ENCODE results near the gene MYL6B. TPM values are rescaled to one million over a fixed set of nuclear protein-coding genes. Genes with fewer than 3 reads are reported as not detected.

The MYL6B gene
- 72.9 to 93.3 TPM (median 80.4 TPM) in 5 replicates for total RNA-seq (2022; extraction: Qiagen RNA extraction; ENCODE audit: low read depth)

GRCh38 chr12:56152132-56152755 is at the start of gene MYL6B:
Gene MYL6B (plus strand): TSS chr12:56152587. CDS start chr12:56153919, 1,332 bp downstream.

GRCh38 chr12:56104109-56104814 is 48.1 kb upstream of the MYL6B start, which contains the start of gene PA2G4:
Gene PA2G4 (plus strand): TSS chr12:56104559. CDS start chr12:56104738, 179 bp downstream.

GRCh38 chr12:56116267-56117081 is 35.9 kb upstream of the MYL6B start, which contains the start of gene RPL41:
Gene RPL41 (plus strand): TSS chr12:56116633.

GRCh38 chr12:56117778-56118687 is 34.4 kb upstream of the MYL6B start, which contains the start of gene ZC3H10:
Gene ZC3H10 (plus strand): TSS chr12:56118266. CDS start chr12:56120563, 2,297 bp downstream.

GRCh38 chr12:56127888-56128669 is 24.3 kb upstream of the MYL6B start, which contains the start of gene ESYT1:
Gene ESYT1 (plus strand): TSS chr12:56128267. CDS start chr12:56128320, 53 bp downstream.

GRCh38 chr12:56158029-56158925 is 5.9 kb downstream of the MYL6B start, which contains the start of gene MYL6:
Gene MYL6 (plus strand): TSS chr12:56158359. CDS start chr12:56158402, 43 bp downstream.

GRCh38 chr12:56189099-56189917 is 36.9 kb downstream of the MYL6B start, which contains the start of gene SMARCC2:
Gene SMARCC2 (minus strand): TSS chr12:56189483. CDS start chr12:56189461, 22 bp downstream.

Other genes starting within 250 kb of the MYL6B start
- 35.6 to 43.1 TPM (median 39.1 TPM) in 5 replicates for gene PYM1, start 224.7 kb upstream of the MYL6B start, total RNA-seq (2022; extraction: Qiagen RNA extraction; ENCODE audit: low read depth)
- gene DGKA, start 221.4 kb upstream of the MYL6B start, total RNA-seq (2022; extraction: Qiagen RNA extraction; ENCODE audit: low read depth), result 17.0 to 28.7 TPM (median 21.1 TPM) in 5 replicates
- 0.68 to 1.4 TPM (median 0.88 TPM) in 5 replicates for gene PMEL, start 186.5 kb upstream of the MYL6B start, total RNA-seq (2022; extraction: Qiagen RNA extraction; ENCODE audit: low read depth)
- gene CDK2, start 185.8 kb upstream of the MYL6B start, total RNA-seq (2022; extraction: Qiagen RNA extraction; ENCODE audit: low read depth), result 49.1 to 57.5 TPM (median 55.2 TPM) in 5 replicates
- 24.4 to 34.1 TPM (median 32.7 TPM) in 5 replicates for gene RAB5B, start 178.5 kb upstream of the MYL6B start, total RNA-seq (2022; extraction: Qiagen RNA extraction; ENCODE audit: low read depth)
- gene SUOX, start 155.3 kb upstream of the MYL6B start, total RNA-seq (2022; extraction: Qiagen RNA extraction; ENCODE audit: low read depth), result 7.5 to 9.4 TPM (median 9.2 TPM) in 5 replicates
- 1.7 to 3.9 TPM (median 2.9 TPM) in 5 replicates for gene IKZF4, start 131.5 kb upstream of the MYL6B start, total RNA-seq (2022; extraction: Qiagen RNA extraction; ENCODE audit: low read depth)
- gene RPS26, start 110.7 kb upstream of the MYL6B start, total RNA-seq (2022; extraction: Qiagen RNA extraction; ENCODE audit: low read depth), result 700 to 893 TPM (median 717 TPM) in 5 replicates
- gene ERBB3, start 72.4 kb upstream of the MYL6B start, total RNA-seq (2022; extraction: Qiagen RNA extraction; ENCODE audit: low read depth), result 0.95 to 3.0 TPM (median 1.4 TPM) in 5 replicates
- 283 to 329 TPM (median 289 TPM) in 5 replicates for gene PA2G4, start 48.0 kb upstream of the MYL6B start, total RNA-seq (2022; extraction: Qiagen RNA extraction; ENCODE audit: low read depth)
- 5,218 to 5,761 TPM (median 5,566 TPM) in 5 replicates for gene RPL41, start 36.0 kb upstream of the MYL6B start, total RNA-seq (2022; extraction: Qiagen RNA extraction; ENCODE audit: low read depth)
- 2.4 to 3.6 TPM (median 2.6 TPM) in 5 replicates for gene ZC3H10, start 34.3 kb upstream of the MYL6B start, total RNA-seq (2022; extraction: Qiagen RNA extraction; ENCODE audit: low read depth)
- 63.1 to 68.1 TPM (median 65.7 TPM) in 5 replicates for gene ESYT1, start 24.3 kb upstream of the MYL6B start, total RNA-seq (2022; extraction: Qiagen RNA extraction; ENCODE audit: low read depth)
- gene MYL6, start 5.8 kb downstream of the MYL6B start, total RNA-seq (2022; extraction: Qiagen RNA extraction; ENCODE audit: low read depth), result 2,118 to 2,979 TPM (median 2,161 TPM) in 5 replicates
- 27.3 to 35.8 TPM (median 34.5 TPM) in 5 replicates for gene SMARCC2, start 36.9 kb downstream of the MYL6B start, total RNA-seq (2022; extraction: Qiagen RNA extraction; ENCODE audit: low read depth)
- 20.0 to 27.0 TPM (median 24.3 TPM) in 5 replicates for gene RNF41, start 69.3 kb downstream of the MYL6B start, total RNA-seq (2022; extraction: Qiagen RNA extraction; ENCODE audit: low read depth)
- 53.0 to 66.2 TPM (median 57.4 TPM) in 5 replicates for gene NABP2, start 71.8 kb downstream of the MYL6B start, total RNA-seq (2022; extraction: Qiagen RNA extraction; ENCODE audit: low read depth)
- gene SLC39A5, start 77.5 kb downstream of the MYL6B start, total RNA-seq (2022; extraction: Qiagen RNA extraction; ENCODE audit: low read depth), result 0.34 TPM in 1 of 5 replicates, not detected in the others
- 37.2 to 45.2 TPM (median 43.7 TPM) in 5 replicates for gene ANKRD52, start 105.8 kb downstream of the MYL6B start, total RNA-seq (2022; extraction: Qiagen RNA extraction; ENCODE audit: low read depth)
- gene COQ10A, start 114.4 kb downstream of the MYL6B start, total RNA-seq (2022; extraction: Qiagen RNA extraction; ENCODE audit: low read depth), result 16.2 to 17.4 TPM (median 17.0 TPM) in 5 replicates
- 153 to 169 TPM (median 159 TPM) in 5 replicates for gene CS, start 147.7 kb downstream of the MYL6B start, total RNA-seq (2022; extraction: Qiagen RNA extraction; ENCODE audit: low read depth)
- gene CNPY2, start 163.4 kb downstream of the MYL6B start, total RNA-seq (2022; extraction: Qiagen RNA extraction; ENCODE audit: low read depth), result 115 to 162 TPM (median 149 TPM) in 5 replicates
- gene PAN2, start 181.4 kb downstream of the MYL6B start, total RNA-seq (2022; extraction: Qiagen RNA extraction; ENCODE audit: low read depth), result 13.1 to 19.3 TPM (median 15.9 TPM) in 5 replicates
- gene IL23A, start 186.3 kb downstream of the MYL6B start, total RNA-seq (2022; extraction: Qiagen RNA extraction; ENCODE audit: low read depth), result 0.21 to 0.70 TPM (median 0.49 TPM) in 4 of 5 replicates, not detected in the other
- gene STAT2, start 207.5 kb downstream of the MYL6B start, total RNA-seq (2022; extraction: Qiagen RNA extraction; ENCODE audit: low read depth), result 9.8 to 13.2 TPM (median 11.6 TPM) in 5 replicates
- not detected in 5 replicates for gene APOF, start 210.3 kb downstream of the MYL6B start, total RNA-seq (2022; extraction: Qiagen RNA extraction; ENCODE audit: low read depth)

All from A549 treated with GW870086 at 1 μM for 4 hours (cell line).